OCI-LY7 (cell line): ENCODE results near the gene RPUSD3.

Experiments
- EZH2phosphoT487 ChIP-seq: fragments of 200-600 bp; sonication (generic); IDR thresholded peaks from 2 replicates; pipeline ENCODE4 v1.6.1; 2018; ENCODE audit warnings: low read depth, borderline replicate concordance, mild to moderate bottlenecking, mixed run types, antibody characterized with exemption, low read length, moderate library complexity, mixed read lengths
- TF ChIP-seq, protein P1 (sequence below): fragments of 200-600 bp; sonication (generic); conservative IDR thresholded peaks from 2 replicates; pipeline ENCODE4 v1.5.1; 2014; ENCODE audit warnings: mild to moderate bottlenecking, antibody characterized with exemption, low read length, moderate library complexity, mixed read lengths

DNA sequence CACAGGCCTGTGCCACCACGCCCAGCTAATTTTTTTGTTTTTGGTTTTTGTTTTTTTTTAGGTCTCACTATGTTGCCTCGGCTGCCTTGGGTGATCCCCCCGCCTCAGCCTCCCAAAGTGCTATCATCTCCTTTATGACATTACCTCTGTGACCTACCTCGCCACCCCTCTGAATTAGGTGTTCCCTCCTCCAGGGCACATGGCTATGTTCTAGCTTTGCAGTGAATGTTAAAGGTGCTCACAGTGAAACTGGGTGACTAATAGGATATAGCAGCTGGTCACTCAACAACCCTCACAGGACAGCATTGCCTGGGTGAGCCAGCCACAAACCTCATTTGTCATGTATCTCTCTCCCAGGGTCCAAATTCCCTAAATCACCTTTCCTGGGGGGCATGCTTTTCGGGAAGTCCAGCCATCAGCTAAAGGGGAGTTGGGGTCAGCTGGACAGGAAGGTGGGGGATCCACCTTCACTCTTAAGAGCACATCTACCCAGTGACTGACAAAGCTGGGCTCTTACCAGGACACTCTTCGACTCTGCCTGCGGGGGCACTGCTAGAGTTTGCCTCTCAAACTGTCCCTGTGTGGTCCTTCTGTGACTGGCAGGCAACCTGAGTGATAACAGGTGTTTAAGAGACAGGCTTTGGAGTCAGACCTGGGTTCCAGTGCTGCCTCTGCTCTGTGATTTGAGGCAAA, 35.3 kb downstream of the RPUSD3 start:
- TF ChIP-seq, protein P1, sequence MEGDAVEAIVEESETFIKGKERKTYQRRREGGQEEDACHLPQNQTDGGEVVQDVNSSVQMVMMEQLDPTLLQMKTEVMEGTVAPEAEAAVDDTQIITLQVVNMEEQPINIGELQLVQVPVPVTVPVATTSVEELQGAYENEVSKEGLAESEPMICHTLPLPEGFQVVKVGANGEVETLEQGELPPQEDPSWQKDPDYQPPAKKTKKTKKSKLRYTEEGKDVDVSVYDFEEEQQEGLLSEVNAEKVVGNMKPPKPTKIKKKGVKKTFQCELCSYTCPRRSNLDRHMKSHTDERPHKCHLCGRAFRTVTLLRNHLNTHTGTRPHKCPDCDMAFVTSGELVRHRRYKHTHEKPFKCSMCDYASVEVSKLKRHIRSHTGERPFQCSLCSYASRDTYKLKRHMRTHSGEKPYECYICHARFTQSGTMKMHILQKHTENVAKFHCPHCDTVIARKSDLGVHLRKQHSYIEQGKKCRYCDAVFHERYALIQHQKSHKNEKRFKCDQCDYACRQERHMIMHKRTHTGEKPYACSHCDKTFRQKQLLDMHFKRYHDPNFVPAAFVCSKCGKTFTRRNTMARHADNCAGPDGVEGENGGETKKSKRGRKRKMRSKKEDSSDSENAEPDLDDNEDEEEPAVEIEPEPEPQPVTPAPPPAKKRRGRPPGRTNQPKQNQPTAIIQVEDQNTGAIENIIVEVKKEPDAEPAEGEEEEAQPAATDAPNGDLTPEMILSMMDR: peak; percentile 75
- no peak for TF ChIP-seq EZH2phosphoT487
